PFSK-1 (cell line): Measurements from ENCODE around the gene KCNIP4.

Experiments
- POLR2AphosphoS5 ChIP-seq: IDR thresholded peaks from 2 replicates; pipeline ENCODE4 v1.6.1; 2012; ENCODE audit warnings: low read depth, mild to moderate bottlenecking, control low read depth, low read length, moderate library complexity
- SIN3A ChIP-seq: IDR thresholded peaks from 2 replicates; pipeline ENCODE4 v1.6.1; 2012; ENCODE audit warnings: mild to moderate bottlenecking, low read length, moderate library complexity, borderline replicate concordance; ENCODE audit not compliant: insufficient read depth
- TAF1 ChIP-seq: IDR thresholded peaks from 2 replicates; pipeline ENCODE4 v1.6.1; 2012; ENCODE audit warnings: low read length, control low read depth, borderline replicate concordance; ENCODE audit not compliant: insufficient read depth

- TF ChIP-seq POLR2AphosphoS5, result no peak
- no peak for TF ChIP-seq SIN3A
- TF ChIP-seq TAF1, result no peak
Observed at GRCh38 chr4:20831746-20832145, 1116.8 kb downstream of the KCNIP4 start.
